ENCODE measurements around the gene LAX1. TPM values are rescaled to one million over a fixed set of nuclear protein-coding genes. Genes with fewer than 3 reads are reported as not detected.
A peak's percentile ranks its signal among the peaks of the same experiment; 100 is the strongest.
"Not testable (repeated sequence)": the region's sequence is repeated elsewhere in the genome, so short reads cannot be mapped to it uniquely, and the experiment has no call there.

Gene LAX1
- total RNA-seq, 1 donor from 2014 or later, result not detected

DNA sequence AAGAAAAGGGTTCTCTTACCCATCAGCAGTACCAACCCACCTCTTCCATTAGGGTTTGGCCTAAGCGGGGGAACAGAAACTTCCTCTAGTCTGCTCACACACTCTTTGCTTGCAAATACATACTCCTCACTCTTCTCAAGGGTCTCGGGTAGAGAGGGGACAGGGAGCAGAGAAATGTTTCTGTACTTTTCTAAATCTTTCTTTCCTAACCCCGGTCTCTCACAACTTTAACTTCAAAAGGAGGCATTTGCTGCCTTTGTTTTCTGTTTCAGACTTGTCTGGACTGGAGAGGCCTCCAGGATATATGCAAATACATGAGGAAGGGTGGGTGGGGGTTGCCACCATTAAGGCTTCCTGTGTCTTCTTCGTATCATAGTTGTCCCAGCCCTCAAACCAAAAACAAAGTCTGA, 10.5 kb upstream of the LAX1 start:
- no peaks in the 10 kb centered on the region for H3K27me3 Mint-ChIP-seq (ENCODE audit: low read depth, unreplicated experiment)
- H3K4me3 Mint-ChIP-seq (ENCODE audit: unreplicated experiment), result no peak overlapping the region
- no peak overlapping the region for H3K4me3 ChIP-seq (ENCODE audit: insufficient read depth, low read depth, low read length)
- H3K4me1 ChIP-seq (ENCODE audit: insufficient read depth, low read length), result peaks cover 5% of the 10 kb centered on the region
- no peak overlapping the region for H3K27ac ChIP-seq (ENCODE audit: low read depth, low read length)
- H3K9ac ChIP-seq (ENCODE audit: low read length), result no peak overlapping the region
- FAIRE-seq (no peak), DNase-seq (ENCODE audit: low read depth) (no peak)
- H3K4me2 ChIP-seq (ENCODE audit: low read length), result no peak overlapping the region
- no peaks in the 10 kb centered on the region for H3K36me3 Mint-ChIP-seq (ENCODE audit: low read depth, unreplicated experiment)
- H3K4me1 Mint-ChIP-seq (ENCODE audit: low read depth, unreplicated experiment), result peaks cover 16% of the 10 kb centered on the region
- no peaks in the 10 kb centered on the region for H3K36me3 ChIP-seq (ENCODE audit: insufficient read depth, low read length)
- peak overlapping the region; percentile 44 for H3K27ac Mint-ChIP-seq (ENCODE audit: unreplicated experiment)
- H3K79me2 ChIP-seq (ENCODE audit: insufficient read depth, low read length), result no peaks in the 10 kb centered on the region
- no peaks in the 10 kb centered on the region for H4K20me1 ChIP-seq (ENCODE audit: insufficient read depth, low read length)
- no peaks in the 10 kb centered on the region for H3K9me3 ChIP-seq (ENCODE audit: insufficient read depth, low read depth, low read length)
- no peaks in the 10 kb centered on the region for H3K27me3 ChIP-seq (ENCODE audit: insufficient read depth, low read length)
- TF ChIP-seq, protein P1, sequence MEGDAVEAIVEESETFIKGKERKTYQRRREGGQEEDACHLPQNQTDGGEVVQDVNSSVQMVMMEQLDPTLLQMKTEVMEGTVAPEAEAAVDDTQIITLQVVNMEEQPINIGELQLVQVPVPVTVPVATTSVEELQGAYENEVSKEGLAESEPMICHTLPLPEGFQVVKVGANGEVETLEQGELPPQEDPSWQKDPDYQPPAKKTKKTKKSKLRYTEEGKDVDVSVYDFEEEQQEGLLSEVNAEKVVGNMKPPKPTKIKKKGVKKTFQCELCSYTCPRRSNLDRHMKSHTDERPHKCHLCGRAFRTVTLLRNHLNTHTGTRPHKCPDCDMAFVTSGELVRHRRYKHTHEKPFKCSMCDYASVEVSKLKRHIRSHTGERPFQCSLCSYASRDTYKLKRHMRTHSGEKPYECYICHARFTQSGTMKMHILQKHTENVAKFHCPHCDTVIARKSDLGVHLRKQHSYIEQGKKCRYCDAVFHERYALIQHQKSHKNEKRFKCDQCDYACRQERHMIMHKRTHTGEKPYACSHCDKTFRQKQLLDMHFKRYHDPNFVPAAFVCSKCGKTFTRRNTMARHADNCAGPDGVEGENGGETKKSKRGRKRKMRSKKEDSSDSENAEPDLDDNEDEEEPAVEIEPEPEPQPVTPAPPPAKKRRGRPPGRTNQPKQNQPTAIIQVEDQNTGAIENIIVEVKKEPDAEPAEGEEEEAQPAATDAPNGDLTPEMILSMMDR (IDR thresholded peaks at IDR 0.05; ENCODE audit: insufficient read depth, low read depth, low read length), result no peak
- no peak for TF ChIP-seq EZH2 (IDR thresholded peaks at IDR 0.05; ENCODE audit: insufficient read depth, low read length)
- no peak overlapping the region for H2AFZ ChIP-seq (ENCODE audit: low read depth, low read length)
- no peaks in the 10 kb centered on the region for H3K9me3 Mint-ChIP-seq (ENCODE audit: unreplicated experiment)

DNA sequence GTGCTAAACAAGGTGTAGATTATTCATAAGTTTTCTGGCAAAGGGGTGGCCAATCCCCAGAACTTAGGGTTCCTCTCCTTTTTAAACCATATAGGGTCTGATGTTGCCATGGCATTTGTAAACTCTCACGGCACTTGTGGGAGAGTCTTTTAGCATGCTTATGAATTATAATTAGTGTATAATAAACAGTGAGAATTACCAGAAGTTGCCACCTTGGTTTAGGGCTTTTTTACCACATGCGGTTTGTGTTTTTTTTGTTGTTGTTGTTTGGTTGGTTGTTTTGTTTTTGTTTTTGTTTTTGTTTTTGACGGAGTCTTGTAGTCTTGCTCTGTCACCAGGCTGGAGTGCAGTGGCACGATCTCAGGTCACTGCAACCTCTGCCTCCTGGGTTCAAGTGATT, 8.9 kb upstream of the LAX1 start:
- no peak overlapping the region for H2AFZ ChIP-seq (ENCODE audit: low read depth, low read length)
- no peaks in the 10 kb centered on the region for H3K27me3 Mint-ChIP-seq (ENCODE audit: low read depth, unreplicated experiment)
- H3K4me2 ChIP-seq (ENCODE audit: low read length), result no peak overlapping the region
- no peaks in the 10 kb centered on the region for H3K36me3 Mint-ChIP-seq (ENCODE audit: low read depth, unreplicated experiment)
- H3K9ac ChIP-seq (ENCODE audit: low read length), result no peak overlapping the region
- no peak overlapping the region for H3K27ac Mint-ChIP-seq (ENCODE audit: unreplicated experiment)
- no peaks in the 10 kb centered on the region for H3K4me1 ChIP-seq (ENCODE audit: insufficient read depth, low read length)
- no peaks in the 10 kb centered on the region for H3K79me2 ChIP-seq (ENCODE audit: insufficient read depth, low read length)
- no peak for FAIRE-seq
- no peaks in the 10 kb centered on the region for H3K36me3 ChIP-seq (ENCODE audit: insufficient read depth, low read length)
- no peak for DNase-seq (ENCODE audit: low read depth)
- H3K4me1 Mint-ChIP-seq (ENCODE audit: low read depth, unreplicated experiment), result peaks cover 12% of the 10 kb centered on the region
- no peaks in the 10 kb centered on the region for H3K9me3 Mint-ChIP-seq (ENCODE audit: unreplicated experiment)
- no peaks in the 10 kb centered on the region for H3K27me3 ChIP-seq (ENCODE audit: insufficient read depth, low read length)
- H3K4me3 ChIP-seq (ENCODE audit: insufficient read depth, low read depth, low read length), result no peak overlapping the region
- no peaks in the 10 kb centered on the region for H4K20me1 ChIP-seq (ENCODE audit: insufficient read depth, low read length)
- H3K9me3 ChIP-seq (ENCODE audit: insufficient read depth, low read depth, low read length), result no peaks in the 10 kb centered on the region
- no peak overlapping the region for H3K27ac ChIP-seq (ENCODE audit: low read depth, low read length)
- TF ChIP-seq EZH2 (IDR thresholded peaks at IDR 0.05; ENCODE audit: insufficient read depth, low read length), result no peak
- TF ChIP-seq, protein P1 (IDR thresholded peaks at IDR 0.05; ENCODE audit: insufficient read depth, low read depth, low read length), result no peak
- H3K4me3 Mint-ChIP-seq (ENCODE audit: unreplicated experiment), result no peak overlapping the region

- not testable (repeated sequence) for H3K27me3 Mint-ChIP-seq (ENCODE audit: low read depth, unreplicated experiment); H3K27ac Mint-ChIP-seq (ENCODE audit: unreplicated experiment); H4K20me1 ChIP-seq (ENCODE audit: insufficient read depth, low read length); H3K9me3 Mint-ChIP-seq (ENCODE audit: unreplicated experiment); H3K4me1 ChIP-seq (ENCODE audit: insufficient read depth, low read length); H3K4me1 Mint-ChIP-seq (ENCODE audit: low read depth, unreplicated experiment); H3K4me3 Mint-ChIP-seq (ENCODE audit: unreplicated experiment); DNase-seq (ENCODE audit: low read depth); H3K27ac ChIP-seq (ENCODE audit: low read depth, low read length); H3K9me3 ChIP-seq (ENCODE audit: insufficient read depth, low read depth, low read length); H3K36me3 Mint-ChIP-seq (ENCODE audit: low read depth, unreplicated experiment); H3K4me3 ChIP-seq (ENCODE audit: insufficient read depth, low read depth, low read length); H3K36me3 ChIP-seq (ENCODE audit: insufficient read depth, low read length); H3K9ac ChIP-seq (ENCODE audit: low read length); H3K79me2 ChIP-seq (ENCODE audit: insufficient read depth, low read length); FAIRE-seq; H3K27me3 ChIP-seq (ENCODE audit: insufficient read depth, low read length); H2AFZ ChIP-seq (ENCODE audit: low read depth, low read length); H3K4me2 ChIP-seq (ENCODE audit: low read length)
These were observed 6.2 kb upstream of the LAX1 start for GRCh38 chr1:203758749-203759148.
